Psoas muscle (tissue), 8 donors: ENCODE results near the gene PLCD3. TPM values are rescaled to one million over a fixed set of nuclear protein-coding genes. Genes with fewer than 3 reads are reported as not detected.

Source experiments
- ATAC-seq, 4 donors: fragments of 200-7000 bp; cut with Tn5 transposase; one replicate each; pipeline ENCODE4 v1.9.1; 2020; ENCODE audit warnings: moderate library complexity in 3 of 4, mild to moderate bottlenecking in 2 of 4
- DNase-seq, 2 donors: peaks; one replicate each; pipeline ENCODE4 v3.0.0-alpha.2; 2020
- H3K27ac ChIP-seq: fragments of 200-600 bp; one replicate; pipeline ENCODE4 v1.8.0; 2022
- H3K27me3 ChIP-seq, 3 donors: fragments of 200-600 bp in 1 of 3; one replicate each; pipeline versions ENCODE4 v1.6.1 to v1.8.0; 2013 to 2022; ENCODE audit warnings: low read length in 2 of 3, mild to moderate bottlenecking in 2 of 3, moderate library complexity in 1 of 3; ENCODE audit not compliant: insufficient read depth in 3 of 3
- H3K36me3 ChIP-seq, 2 donors: fragments of 200-600 bp in 1 of 2; one replicate each; pipeline versions ENCODE4 v1.6.1 to v1.8.0; 2013 to 2022; ENCODE audit warnings: low read depth in 1 of 2, mild to moderate bottlenecking in 1 of 2, moderate library complexity in 1 of 2; ENCODE audit not compliant: insufficient read depth in 1 of 2
- H3K4me1 ChIP-seq: fragments of 200-600 bp; one replicate; pipeline ENCODE4 v1.8.0; 2022
- H3K4me3 ChIP-seq: fragments of 200-600 bp; one replicate; pipeline ENCODE4 v1.8.0; 2022; ENCODE audit warnings: mild to moderate bottlenecking
- H3K9me3 ChIP-seq: fragments of 200-600 bp; one replicate; pipeline ENCODE4 v1.8.0; 2022
- WGBS, 3 donors: extraction: QIAGEN DNeasy Blood & Tissue Kit; methylation state at CpG; one replicate each; pipeline versions ENCODE4 v1.1.6 to v1.1.7; 2013; 5-methylcytosine and 5-hydroxymethylcytosine counted together
- intact Hi-C, 2 donors: fragments of 100-400 bp; cut with DNase I; formaldehyde crosslinking; loops; one replicate each; pipeline versions ENCODE4 v1.11.0 to v1.14.2; 2022
- polyA plus RNA-seq, 3 donors: library from polyadenylated mRNA; stranded (reverse); fragments of 200-250 nt; gene quantifications; one replicate each; pipeline ENCODE4 v1.2.3, GENCODE V29; 2013
- total RNA-seq, 4 donors: library from RNA; stranded (reverse); fragmentation: NEBNext Ultra II Directional in 2 of 4; extraction: Animal tissue kit (Norgen Biotek cat#: 25700) in 2 of 4; gene quantifications; one replicate each; pipeline versions ENCODE4 v1.2.1 to v1.2.4, GENCODE V29; 2021 to 2023
- TF ChIP-seq, protein P1 (sequence below): fragments of 200-600 bp; IDR thresholded peaks from one replicate; pipeline ENCODE4 v1.8.0; 2022; ENCODE audit warnings: antibody characterized with exemption
- donor health status: healthy with polysubstance abuse.
- donor health status: DM: no; HTN: no; CAD: no; lungs with moderate emphysema.
- donor health status: Bipolar disorder and iron deficiency.
- donor health status: healthy.
- donor health status: DM: yes; HTN: yes; CAD: no.
- donor health status: DM: no; HTN: no; CAD: no.
- donor health status: DM: no; HTN: no; CAD: no.
- donor health status: DM: yes; HTN: yes; CAD: no.

PLCD3 gene
- total and polyA plus RNA-seq, 7 donors = 57.0 to 217 (median 167) TPM

DNA sequence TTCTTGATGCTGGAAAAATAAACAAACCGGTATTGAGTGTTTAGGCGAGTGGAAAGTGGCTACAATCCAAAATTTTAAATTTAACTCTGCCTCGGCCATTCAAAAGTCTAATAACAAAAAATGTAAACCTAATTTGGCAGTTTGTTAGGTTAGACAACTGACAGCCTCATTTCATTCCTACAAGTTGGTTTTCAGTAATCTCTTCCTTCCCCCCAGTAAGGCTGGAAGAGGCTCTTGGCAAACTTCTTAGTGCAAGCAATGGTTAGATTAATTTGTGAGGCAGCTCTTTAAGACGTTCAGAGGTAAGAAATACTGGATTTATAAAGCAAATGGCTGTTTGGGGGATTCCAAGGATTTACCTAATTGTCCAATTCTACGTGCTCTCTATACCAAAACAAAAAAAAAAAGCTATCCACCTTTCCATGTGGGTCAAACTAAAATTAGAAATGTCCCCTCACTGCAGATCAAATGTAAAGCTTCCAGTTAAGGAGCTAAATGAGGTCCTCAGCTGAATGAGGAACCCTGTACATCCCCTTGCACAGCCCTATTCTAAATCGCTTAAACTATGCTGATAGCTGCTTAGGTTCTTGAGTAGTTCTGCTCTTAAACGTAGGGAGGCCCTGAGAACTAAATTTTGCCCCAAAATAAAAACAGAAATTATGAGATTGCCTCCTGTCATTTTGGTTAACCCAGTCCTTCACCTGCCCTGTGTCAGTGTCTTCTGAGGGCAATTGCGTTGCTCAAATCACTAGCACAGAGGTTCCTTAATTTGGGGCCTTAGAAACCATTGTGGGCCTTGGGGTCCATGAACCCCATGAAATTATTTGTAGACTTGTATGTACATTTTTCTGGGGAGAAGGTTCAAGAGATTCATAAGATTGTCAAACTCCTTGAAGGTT is 18.8 kb upstream of the PLCD3 start:
- no peak for DNase-seq
- Histone ChIP-seq H3K9me3 (no peaks in the 10 kb centered on the region), H3K27ac (peak overlapping the region; percentile 88), H3K27me3 (no peaks in the 10 kb centered on the region), H3K4me1 (peaks cover 30% of the 10 kb centered on the region), H3K4me3 (peak overlapping the region; percentile 76), H3K36me3 (no peaks in the 10 kb centered on the region)
- intact Hi-C loops = loop anchor here (5.0 kb wide), 1 partner anchor 46 kb away; no protein-coding TSS in a partner anchor
- 14 to 17% (median 16%) methylated on average over 8 of the region's 8 CpGs for WGBS, 3 donors
- ATAC-seq = no peak
- TF ChIP-seq, protein P1, sequence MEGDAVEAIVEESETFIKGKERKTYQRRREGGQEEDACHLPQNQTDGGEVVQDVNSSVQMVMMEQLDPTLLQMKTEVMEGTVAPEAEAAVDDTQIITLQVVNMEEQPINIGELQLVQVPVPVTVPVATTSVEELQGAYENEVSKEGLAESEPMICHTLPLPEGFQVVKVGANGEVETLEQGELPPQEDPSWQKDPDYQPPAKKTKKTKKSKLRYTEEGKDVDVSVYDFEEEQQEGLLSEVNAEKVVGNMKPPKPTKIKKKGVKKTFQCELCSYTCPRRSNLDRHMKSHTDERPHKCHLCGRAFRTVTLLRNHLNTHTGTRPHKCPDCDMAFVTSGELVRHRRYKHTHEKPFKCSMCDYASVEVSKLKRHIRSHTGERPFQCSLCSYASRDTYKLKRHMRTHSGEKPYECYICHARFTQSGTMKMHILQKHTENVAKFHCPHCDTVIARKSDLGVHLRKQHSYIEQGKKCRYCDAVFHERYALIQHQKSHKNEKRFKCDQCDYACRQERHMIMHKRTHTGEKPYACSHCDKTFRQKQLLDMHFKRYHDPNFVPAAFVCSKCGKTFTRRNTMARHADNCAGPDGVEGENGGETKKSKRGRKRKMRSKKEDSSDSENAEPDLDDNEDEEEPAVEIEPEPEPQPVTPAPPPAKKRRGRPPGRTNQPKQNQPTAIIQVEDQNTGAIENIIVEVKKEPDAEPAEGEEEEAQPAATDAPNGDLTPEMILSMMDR = no peak

DNA sequence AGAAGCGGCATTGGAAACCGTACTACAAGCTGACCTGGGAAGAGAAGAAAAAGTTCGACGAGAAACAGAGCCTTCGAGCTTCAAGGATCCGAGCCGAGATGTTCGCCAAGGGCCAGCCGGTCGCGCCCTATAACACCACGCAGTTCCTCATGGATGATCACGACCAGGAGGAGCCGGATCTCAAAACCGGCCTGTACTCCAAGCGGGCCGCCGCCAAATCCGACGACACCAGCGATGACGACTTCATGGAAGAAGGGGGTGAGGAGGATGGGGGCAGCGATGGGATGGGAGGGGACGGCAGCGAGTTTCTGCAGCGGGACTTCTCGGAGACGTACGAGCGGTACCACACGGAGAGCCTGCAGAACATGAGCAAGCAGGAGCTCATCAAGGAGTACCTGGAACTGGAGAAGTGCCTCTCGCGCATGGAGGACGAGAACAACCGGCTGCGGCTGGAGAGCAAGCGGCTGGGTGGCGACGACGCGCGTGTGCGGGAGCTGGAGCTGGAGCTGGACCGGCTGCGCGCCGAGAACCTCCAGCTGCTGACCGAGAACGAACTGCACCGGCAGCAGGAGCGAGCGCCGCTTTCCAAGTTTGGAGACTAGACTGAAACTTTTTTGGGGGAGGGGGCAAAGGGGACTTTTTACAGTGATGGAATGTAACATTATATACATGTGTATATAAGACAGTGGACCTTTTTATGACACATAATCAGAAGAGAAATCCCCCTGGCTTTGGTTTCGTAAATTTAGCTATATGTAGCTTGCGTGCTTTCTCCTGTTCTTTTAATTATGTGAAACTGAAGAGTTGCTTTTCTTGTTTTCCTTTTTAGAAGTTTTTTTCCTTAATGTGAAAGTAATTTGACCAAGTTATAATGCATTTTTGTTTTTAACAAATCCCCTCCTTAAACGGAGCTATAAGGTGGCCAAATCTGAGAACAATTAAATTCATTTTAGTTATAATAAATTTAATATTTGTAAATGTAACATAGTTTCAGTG is 17.7 kb upstream of the PLCD3 start:
- Histone ChIP-seq H3K36me3 (no peaks in the 10 kb centered on the region), H3K4me3 (peak overlapping the region; percentile 76), H3K4me1 (peaks cover 23% of the 10 kb centered on the region), H3K9me3 (no peaks in the 10 kb centered on the region), H3K27ac (peak overlapping the region; percentile 88), H3K27me3 (no peaks in the 10 kb centered on the region)
- WGBS, 3 donors = 0 to 1% (median 1%) methylated on average over 56 of the region's 56 CpGs
- peak; percentile 70 to 84 for DNase-seq
- peak in 3 of 4 donors; percentile 3 to 11 (median 5) for ATAC-seq
- intact Hi-C loops = loop anchor here (1.0 to 5.0 kb wide), 2 partner anchors 11 to 47 kb away; partner anchors contain the start of gene HEXIM2 (in 2 of the 2)
- TF ChIP-seq, protein P1 = no peak

DNA sequence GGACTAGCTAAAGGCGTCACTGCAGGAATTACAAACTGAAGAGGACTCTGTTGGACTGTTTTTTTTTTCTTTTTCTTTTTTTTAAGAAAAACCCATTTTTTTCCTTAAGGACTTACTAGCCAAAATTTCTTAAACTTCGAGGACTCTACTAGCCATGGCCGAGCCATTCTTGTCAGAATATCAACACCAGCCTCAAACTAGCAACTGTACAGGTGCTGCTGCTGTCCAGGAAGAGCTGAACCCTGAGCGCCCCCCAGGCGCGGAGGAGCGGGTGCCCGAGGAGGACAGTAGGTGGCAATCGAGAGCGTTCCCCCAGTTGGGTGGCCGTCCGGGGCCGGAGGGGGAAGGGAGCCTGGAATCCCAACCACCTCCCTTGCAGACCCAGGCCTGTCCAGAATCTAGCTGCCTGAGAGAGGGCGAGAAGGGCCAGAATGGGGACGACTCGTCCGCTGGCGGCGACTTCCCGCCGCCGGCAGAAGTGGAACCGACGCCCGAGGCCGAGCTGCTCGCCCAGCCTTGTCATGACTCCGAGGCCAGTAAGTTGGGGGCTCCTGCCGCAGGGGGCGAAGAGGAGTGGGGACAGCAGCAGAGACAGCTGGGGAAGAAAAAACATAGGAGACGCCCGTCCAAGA is 16.8 kb upstream of the PLCD3 start:
- DNase-seq = peak; percentile 89 to 95
- H3K4me3 ChIP-seq = peak overlapping the region; percentile 76
- no peaks in the 10 kb centered on the region for H3K9me3 ChIP-seq
- intact Hi-C loops = loop anchor here (1.0 kb wide), 1 partner anchor 12 kb away; the partner anchor contains the start of gene HEXIM2 (in 2 of the 2)
- WGBS, 3 donors = 0 to 1% (median 0%) methylated on average over 32 of the region's 32 CpGs
- peak overlapping the region; percentile 88 for H3K27ac ChIP-seq
- peaks cover 23% of the 10 kb centered on the region for H3K4me1 ChIP-seq
- TF ChIP-seq, protein P1 = peak; percentile 85
- no peaks in the 10 kb centered on the region for H3K36me3 ChIP-seq
- peak; percentile 62 to 72 (median 64) for ATAC-seq
- no peaks in the 10 kb centered on the region for H3K27me3 ChIP-seq
